Skeletal muscle tissue (tissue), 4 donors: Measurements from ENCODE around the gene SORBS2. TPM values are rescaled to one million over a fixed set of nuclear protein-coding genes. Genes with fewer than 3 reads are reported as not detected.
A peak's percentile ranks its signal among the peaks of the same experiment; 100 is the strongest.

Source experiments
- H3K27ac ChIP-seq: one replicate; pipeline ENCODE4 v1.7.0; 2013; ENCODE audit warnings: mild to moderate bottlenecking, low read depth, low read length, inconsistent platforms
- H3K27me3 ChIP-seq, 3 donors: one replicate each; pipeline ENCODE4 v1.7.0; 2013; ENCODE audit warnings: low read length in 3 of 3; ENCODE audit not compliant: control insufficient read depth in 3 of 3, insufficient read depth in 3 of 3
- H3K36me3 ChIP-seq, 3 donors: one replicate each; pipeline ENCODE4 v1.7.0; 2013; ENCODE audit warnings: low read length in 3 of 3; ENCODE audit not compliant: control insufficient read depth in 3 of 3, insufficient read depth in 3 of 3
- H3K4me1 ChIP-seq, 3 donors: one replicate each; pipeline ENCODE4 v1.7.0; 2013; ENCODE audit warnings: low read length in 3 of 3, mild to moderate bottlenecking in 3 of 3; ENCODE audit not compliant: control insufficient read depth in 3 of 3, insufficient read depth in 3 of 3
- H3K4me3 ChIP-seq, 3 donors: one replicate each; pipeline ENCODE4 v1.7.0; 2013; ENCODE audit warnings: low read length in 3 of 3
- H3K9ac ChIP-seq, 3 donors: one replicate each; pipeline ENCODE4 v1.7.0; 2013; ENCODE audit warnings: low read length in 3 of 3, mild to moderate bottlenecking in 3 of 3, moderate library complexity in 2 of 3, low read depth in 1 of 3
- H3K9me3 ChIP-seq, 3 donors: one replicate each; pipeline ENCODE4 v1.7.0; 2013; ENCODE audit warnings: low read length in 3 of 3; ENCODE audit not compliant: control insufficient read depth in 3 of 3
- total RNA-seq: library from RNA; depleted of rRNA; stranded (reverse); fragments of >200 nt; gene quantifications from one replicate; pipeline ENCODE4 v1.2.3, GENCODE V29; 2014
- donor health status: Osteomylitis.

The SORBS2 gene
- total RNA-seq, 1 donor from 2014 or later = 14.1 TPM

- peaks cover 21 to 24% (median 23%) of the 10 kb centered on the region in 3 donors for H3K4me1 ChIP-seq
- H3K36me3 ChIP-seq = no peaks in the 10 kb centered on the region
- no peak overlapping the region for H3K4me3 ChIP-seq
- H3K27ac ChIP-seq = no peak overlapping the region
- H3K9me3 ChIP-seq = no peaks in the 10 kb centered on the region
- no peak overlapping the region for H3K9ac ChIP-seq
- H3K27me3 ChIP-seq = no peaks in the 10 kb centered on the region
Measured at GRCh38 chr4:185841451-185841850, 29.5 kb upstream of the SORBS2 start.

GRCh38 chr4:185840953-185841352, 29.0 kb upstream of the SORBS2 start:
- H3K27me3 ChIP-seq = no peaks in the 10 kb centered on the region
- no peaks in the 10 kb centered on the region for H3K9me3 ChIP-seq
- H3K4me3 ChIP-seq = no peak overlapping the region
- H3K36me3 ChIP-seq = no peaks in the 10 kb centered on the region
- H3K9ac ChIP-seq = no peak overlapping the region
- peaks cover 21 to 24% (median 23%) of the 10 kb centered on the region in 3 donors for H3K4me1 ChIP-seq
- H3K27ac ChIP-seq = no peak overlapping the region

- Histone ChIP-seq H3K4me3 (no peak overlapping the region), H3K9me3 (no peaks in the 10 kb centered on the region), H3K27me3 (no peaks in the 10 kb centered on the region), H3K4me1 (peaks cover 21 to 24% (median 23%) of the 10 kb centered on the region in 3 donors), H3K36me3 (no peaks in the 10 kb centered on the region), H3K9ac (no peak overlapping the region), H3K27ac (peak overlapping the region; percentile 59)
Measured at GRCh38 chr4:185840201-185840600, 28.2 kb upstream of the SORBS2 start.

DNA sequence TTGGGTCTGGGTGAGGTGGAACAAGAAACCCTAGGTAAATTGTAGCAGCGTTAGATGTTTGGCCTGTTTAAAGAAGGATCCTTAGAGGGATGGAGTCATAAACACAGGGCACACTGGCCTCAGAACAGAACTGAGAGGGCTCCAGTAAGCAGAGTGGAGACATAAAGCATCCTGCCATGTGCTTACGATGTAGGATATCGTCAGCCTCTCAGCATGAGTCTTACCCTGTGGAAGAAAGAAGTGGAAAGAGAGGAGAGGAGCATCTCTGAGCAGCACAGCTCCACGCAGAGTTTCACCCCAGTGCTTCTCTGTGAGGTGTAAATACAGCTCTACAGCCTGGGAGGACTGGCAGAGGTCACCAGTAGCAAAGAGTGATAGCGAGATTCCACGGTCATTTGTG, 27.8 kb upstream of the SORBS2 start:
- peaks cover 21 to 24% (median 23%) of the 10 kb centered on the region in 3 donors for H3K4me1 ChIP-seq
- peak overlapping the region; percentile 59 for H3K27ac ChIP-seq
- peak overlapping the region in 1 of 3 donors; percentile 6 for H3K9ac ChIP-seq
- no peak overlapping the region for H3K4me3 ChIP-seq
- H3K27me3 ChIP-seq = no peaks in the 10 kb centered on the region
- no peaks in the 10 kb centered on the region for H3K36me3 ChIP-seq
- H3K9me3 ChIP-seq = no peaks in the 10 kb centered on the region

DNA sequence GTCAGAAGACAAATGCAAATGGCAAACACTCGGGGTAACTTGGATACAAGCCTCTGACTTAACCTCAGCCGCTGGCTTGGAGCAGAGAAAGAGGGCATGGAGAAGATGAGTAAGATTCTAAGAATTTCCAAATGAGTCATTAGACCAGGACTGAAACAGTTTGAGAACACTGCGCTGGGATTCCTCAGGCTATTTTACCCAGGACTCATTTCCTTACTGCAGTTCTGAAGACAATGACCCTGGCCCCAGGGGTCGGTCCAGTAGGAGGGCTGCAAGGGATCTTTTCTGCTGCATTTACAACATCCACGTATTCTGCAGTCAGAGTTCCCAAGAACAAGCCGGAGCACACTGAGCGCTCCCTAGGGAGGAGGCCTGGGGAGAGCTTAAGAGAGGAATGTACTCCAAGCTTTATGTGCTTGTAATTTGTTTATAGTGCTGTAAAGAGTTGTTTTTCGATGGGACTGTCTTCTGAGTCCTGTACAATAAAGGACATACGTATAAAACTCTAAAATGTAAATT, 27.3 kb upstream of the SORBS2 start:
- Histone ChIP-seq H3K4me1 (peaks cover 21 to 24% (median 23%) of the 10 kb centered on the region in 3 donors), H3K4me3 (peak overlapping the region in 1 of 3 donors; percentile 11), H3K36me3 (no peaks in the 10 kb centered on the region), H3K9me3 (no peaks in the 10 kb centered on the region), H3K27me3 (no peaks in the 10 kb centered on the region), H3K9ac (no peak overlapping the region), H3K27ac (peak overlapping the region; percentile 59)

DNA sequence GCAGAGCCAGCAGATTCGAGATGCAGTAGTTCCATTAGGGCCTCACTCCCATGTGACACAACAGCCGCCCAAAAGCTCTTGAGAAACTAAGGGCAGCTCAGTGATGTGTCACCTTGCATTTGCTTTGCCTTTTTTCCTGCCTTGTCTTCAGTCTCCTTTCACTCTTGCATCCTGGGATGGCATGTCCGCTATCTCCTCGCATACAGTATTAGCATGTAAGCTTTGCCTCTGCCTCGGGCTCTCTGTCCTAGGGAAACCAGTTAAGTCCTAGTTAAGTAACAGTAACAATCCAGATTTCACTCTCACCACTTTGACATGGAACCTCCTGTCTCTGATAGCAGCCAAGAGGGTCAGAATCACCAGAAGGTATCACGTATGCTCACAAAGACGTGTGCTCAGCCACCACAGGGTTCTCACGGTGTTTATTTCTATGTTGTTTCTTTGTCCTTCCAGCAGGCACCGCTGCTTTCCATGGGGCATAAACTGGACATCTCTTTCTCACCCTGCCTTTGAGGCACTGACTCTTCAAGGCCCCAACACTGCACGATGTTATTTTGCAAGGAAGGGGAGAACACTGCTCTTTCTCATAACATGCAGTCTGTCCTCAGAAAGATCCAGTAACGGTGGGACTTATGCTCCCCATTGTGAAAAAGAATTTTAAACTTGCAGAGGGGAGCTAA, 26.7 kb upstream of the SORBS2 start:
- H3K27ac ChIP-seq = peak overlapping the region; percentile 59
- peak overlapping the region in 2 of 3 donors; percentile 11 to 24 for H3K4me3 ChIP-seq
- peaks cover 21 to 24% (median 23%) of the 10 kb centered on the region in 3 donors for H3K4me1 ChIP-seq
- H3K9me3 ChIP-seq = no peaks in the 10 kb centered on the region
- H3K9ac ChIP-seq = no peak overlapping the region
- H3K36me3 ChIP-seq = no peaks in the 10 kb centered on the region
- H3K27me3 ChIP-seq = no peaks in the 10 kb centered on the region

DNA sequence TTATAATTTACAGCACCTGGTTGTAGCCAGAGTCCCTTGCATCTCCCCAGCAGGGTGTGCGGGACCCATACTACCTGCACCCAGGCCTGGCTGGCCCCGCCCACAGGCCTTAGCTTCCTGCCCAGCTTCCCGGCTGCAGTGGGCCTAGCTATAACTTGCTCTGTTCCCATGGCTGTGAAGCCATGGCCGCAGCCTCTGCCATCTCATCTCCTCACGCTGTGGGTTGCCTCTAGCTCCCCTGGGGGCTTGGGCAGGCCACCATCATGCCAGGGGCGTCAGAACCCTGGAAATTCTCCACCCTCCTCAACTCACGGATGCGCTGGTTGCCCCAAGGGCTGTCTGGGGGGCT, 26.1 kb upstream of the SORBS2 start:
- H3K27ac ChIP-seq = peak overlapping the region; percentile 59
- no peak overlapping the region for H3K9ac ChIP-seq
- H3K4me1 ChIP-seq = peaks cover 21 to 24% (median 23%) of the 10 kb centered on the region in 3 donors
- no peak overlapping the region for H3K4me3 ChIP-seq
- H3K36me3 ChIP-seq = no peaks in the 10 kb centered on the region
- no peaks in the 10 kb centered on the region for H3K9me3 ChIP-seq
- no peaks in the 10 kb centered on the region for H3K27me3 ChIP-seq

DNA sequence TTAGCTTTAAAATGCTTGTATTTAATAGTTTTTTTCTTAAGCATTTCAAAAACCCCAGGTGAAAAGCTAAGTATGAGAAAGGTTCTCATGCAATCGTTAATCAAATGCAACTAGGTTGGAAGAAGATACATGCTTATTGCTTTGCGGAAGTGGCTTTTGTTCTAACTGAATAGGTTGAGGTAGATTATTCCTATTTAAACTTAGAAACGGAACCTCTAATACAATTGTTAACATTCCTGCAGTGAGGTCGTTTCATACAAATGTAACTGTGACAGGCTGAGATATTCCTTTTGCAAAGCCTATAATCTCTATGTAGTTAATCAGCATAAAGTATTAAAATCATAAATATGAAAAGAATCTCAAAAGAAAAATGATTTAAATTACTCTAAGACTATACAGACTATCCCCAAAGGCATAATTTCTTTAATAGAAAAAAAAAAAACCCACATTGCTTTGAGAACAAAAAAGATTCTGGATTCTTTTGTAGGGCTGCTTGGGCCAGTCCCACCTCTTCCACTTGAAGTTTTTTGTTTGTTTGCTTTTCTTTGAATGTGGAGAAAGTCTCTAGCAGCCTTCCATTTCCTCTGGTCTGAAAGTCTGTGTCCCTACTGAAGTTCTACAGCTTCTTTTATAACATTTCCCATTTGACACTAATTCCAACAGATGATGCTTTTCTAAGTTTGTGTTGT, 25.6 kb upstream of the SORBS2 start:
- Histone ChIP-seq H3K9ac (no peak overlapping the region), H3K27ac (peak overlapping the region; percentile 59), H3K36me3 (no peaks in the 10 kb centered on the region), H3K9me3 (no peaks in the 10 kb centered on the region), H3K4me3 (no peak overlapping the region), H3K4me1 (peaks cover 21 to 24% (median 23%) of the 10 kb centered on the region in 3 donors), H3K27me3 (no peaks in the 10 kb centered on the region)

DNA sequence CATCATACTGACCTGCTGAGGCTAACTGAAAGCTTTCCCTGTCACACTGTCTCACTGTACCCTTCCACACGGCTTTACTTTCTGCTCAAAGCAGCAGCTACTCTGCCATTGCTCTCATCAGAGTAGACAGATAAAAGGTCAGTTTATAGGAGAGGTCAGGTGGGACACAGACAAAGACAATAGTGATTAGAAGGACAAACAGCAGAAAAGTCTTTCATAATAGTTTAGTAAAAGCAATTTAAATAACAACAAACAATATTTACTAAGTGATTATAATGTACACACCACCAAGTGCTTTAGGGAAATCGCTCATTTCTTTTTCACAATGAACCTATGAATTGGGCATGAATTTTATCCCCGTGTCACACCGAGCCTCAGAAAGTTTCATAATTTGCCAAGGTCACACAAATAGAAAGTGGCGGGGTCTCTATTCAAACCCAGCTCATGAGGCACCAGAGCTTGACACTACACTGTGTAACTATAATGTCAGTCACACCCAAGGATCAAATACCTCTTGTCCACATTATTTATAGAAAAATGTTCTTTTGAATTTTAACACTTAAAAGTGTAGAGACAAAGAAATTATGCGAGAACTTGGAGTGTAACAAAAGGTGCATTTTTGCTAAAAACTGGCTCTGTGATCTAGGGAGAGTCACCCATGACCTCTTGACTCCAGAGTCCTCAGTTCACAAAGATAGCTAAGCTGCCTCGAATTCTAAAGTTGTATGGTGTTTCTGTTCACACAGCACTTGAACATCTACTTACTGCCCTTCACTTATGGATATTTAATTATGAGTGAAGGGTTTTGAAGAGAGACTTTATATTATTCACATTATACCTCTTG, 24.5 kb upstream of the SORBS2 start:
- H3K4me3 ChIP-seq = no peak overlapping the region
- H3K9me3 ChIP-seq = no peaks in the 10 kb centered on the region
- H3K27me3 ChIP-seq = no peaks in the 10 kb centered on the region
- no peaks in the 10 kb centered on the region for H3K36me3 ChIP-seq
- peaks cover 21 to 24% (median 23%) of the 10 kb centered on the region in 3 donors for H3K4me1 ChIP-seq
- H3K9ac ChIP-seq = no peak overlapping the region
- no peak overlapping the region for H3K27ac ChIP-seq
